ENCODE results near the gene TSC1. TPM values are rescaled to one million over a fixed set of nuclear protein-coding genes. Genes with fewer than 3 reads are reported as not detected.
A peak's percentile ranks its signal among the peaks of the same experiment; 100 is the strongest.

The TSC1 gene
- total RNA-seq, 2 experiments from 2014 or later, result 50.0 to 51.9 TPM

DNA sequence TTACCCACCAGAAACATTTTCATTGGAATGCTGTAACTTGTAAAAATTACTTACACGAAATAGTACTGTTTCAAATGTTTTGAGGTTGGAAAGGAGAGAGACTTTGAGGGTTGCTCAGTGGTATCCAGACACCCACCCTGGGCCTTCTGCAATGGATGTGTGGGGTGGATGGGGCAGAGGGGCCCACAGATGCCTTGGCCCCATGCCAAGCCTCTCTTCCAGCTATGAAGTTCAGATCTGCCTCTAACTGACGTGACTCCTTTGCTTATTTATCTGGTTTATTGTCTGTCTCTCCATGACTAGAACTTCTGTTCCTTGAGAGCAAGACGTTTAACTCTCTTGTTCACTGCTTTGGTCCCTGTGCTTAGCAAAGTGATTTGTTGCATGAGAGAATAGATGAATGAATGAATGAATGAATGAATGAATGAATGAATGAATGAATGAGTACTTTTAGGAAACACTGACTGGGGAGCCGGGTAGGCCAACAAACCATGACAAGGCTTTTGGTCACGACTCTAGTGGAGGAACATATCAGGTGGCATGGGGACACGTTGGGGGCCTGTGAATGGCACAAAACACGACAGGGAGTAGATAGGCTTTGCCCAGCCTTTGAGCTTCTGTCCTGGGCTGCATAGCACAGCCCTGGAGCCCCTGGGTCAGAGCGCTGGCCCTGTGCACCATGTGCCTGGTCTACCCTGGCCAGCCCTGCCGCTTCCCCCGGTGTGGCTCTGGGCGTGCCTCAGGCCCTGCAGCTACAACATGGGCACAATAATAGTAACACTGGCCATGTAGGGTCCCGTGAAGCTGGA lies 98.1 kb downstream of the TSC1 start:
- TF ChIP-seq, protein P1, sequence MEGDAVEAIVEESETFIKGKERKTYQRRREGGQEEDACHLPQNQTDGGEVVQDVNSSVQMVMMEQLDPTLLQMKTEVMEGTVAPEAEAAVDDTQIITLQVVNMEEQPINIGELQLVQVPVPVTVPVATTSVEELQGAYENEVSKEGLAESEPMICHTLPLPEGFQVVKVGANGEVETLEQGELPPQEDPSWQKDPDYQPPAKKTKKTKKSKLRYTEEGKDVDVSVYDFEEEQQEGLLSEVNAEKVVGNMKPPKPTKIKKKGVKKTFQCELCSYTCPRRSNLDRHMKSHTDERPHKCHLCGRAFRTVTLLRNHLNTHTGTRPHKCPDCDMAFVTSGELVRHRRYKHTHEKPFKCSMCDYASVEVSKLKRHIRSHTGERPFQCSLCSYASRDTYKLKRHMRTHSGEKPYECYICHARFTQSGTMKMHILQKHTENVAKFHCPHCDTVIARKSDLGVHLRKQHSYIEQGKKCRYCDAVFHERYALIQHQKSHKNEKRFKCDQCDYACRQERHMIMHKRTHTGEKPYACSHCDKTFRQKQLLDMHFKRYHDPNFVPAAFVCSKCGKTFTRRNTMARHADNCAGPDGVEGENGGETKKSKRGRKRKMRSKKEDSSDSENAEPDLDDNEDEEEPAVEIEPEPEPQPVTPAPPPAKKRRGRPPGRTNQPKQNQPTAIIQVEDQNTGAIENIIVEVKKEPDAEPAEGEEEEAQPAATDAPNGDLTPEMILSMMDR (IDR thresholded peaks at IDR 0.05), result no peak
- DNase-seq, result no peak
- no peaks in the 10 kb centered on the region for H3K9me3 ChIP-seq (ENCODE audit: control insufficient read depth in 1 of 2, insufficient read depth in 1 of 2, low read length in 2 of 2)
- intact Hi-C loops (cut with DNase I, micrococcal nuclease), result loop anchor here (10.0 kb wide), 2 partner anchors 58 to 128 kb away; partner anchors contain the start of gene GFI1B (in 1 of the 2)
- no peaks in the 10 kb centered on the region for H3K36me3 ChIP-seq (ENCODE audit: insufficient read depth, low read length)
- peaks cover 21% of the 10 kb centered on the region for H3K4me1 Mint-ChIP-seq (ENCODE audit: low read depth)
- no peaks in the 10 kb centered on the region for H3K36me3 Mint-ChIP-seq (ENCODE audit: low read depth)
- no peaks in the 10 kb centered on the region for H3K9me3 Mint-ChIP-seq
- no peak overlapping the region for H3K4me3 ChIP-seq (ENCODE audit: low read length)
- no peak overlapping the region for H3K4me3 Mint-ChIP-seq
- H3K4me1 ChIP-seq (ENCODE audit: insufficient read depth, low read length), result peaks cover 15% of the 10 kb centered on the region
- POLR2A ChIA-PET, result interaction anchor here (0.6 kb wide), 1 partner anchor 712 kb away, joined by 3 read pairs; no protein-coding TSS in a partner anchor
- H3K27ac Mint-ChIP-seq, result no peak overlapping the region
- CTCF ChIA-PET, result no interaction called here
- ATAC-seq (ENCODE audit: poor library complexity), result no peak
- no peak overlapping the region for H3K27ac ChIP-seq (ENCODE audit: low read depth in 1 of 2, low read length in 2 of 2)
- H3K27me3 ChIP-seq (ENCODE audit: control insufficient read depth in 1 of 2, insufficient read depth in 2 of 2, low read length in 2 of 2), result no peaks in the 10 kb centered on the region
- H3K27me3 Mint-ChIP-seq, result no peaks in the 10 kb centered on the region

DNA sequence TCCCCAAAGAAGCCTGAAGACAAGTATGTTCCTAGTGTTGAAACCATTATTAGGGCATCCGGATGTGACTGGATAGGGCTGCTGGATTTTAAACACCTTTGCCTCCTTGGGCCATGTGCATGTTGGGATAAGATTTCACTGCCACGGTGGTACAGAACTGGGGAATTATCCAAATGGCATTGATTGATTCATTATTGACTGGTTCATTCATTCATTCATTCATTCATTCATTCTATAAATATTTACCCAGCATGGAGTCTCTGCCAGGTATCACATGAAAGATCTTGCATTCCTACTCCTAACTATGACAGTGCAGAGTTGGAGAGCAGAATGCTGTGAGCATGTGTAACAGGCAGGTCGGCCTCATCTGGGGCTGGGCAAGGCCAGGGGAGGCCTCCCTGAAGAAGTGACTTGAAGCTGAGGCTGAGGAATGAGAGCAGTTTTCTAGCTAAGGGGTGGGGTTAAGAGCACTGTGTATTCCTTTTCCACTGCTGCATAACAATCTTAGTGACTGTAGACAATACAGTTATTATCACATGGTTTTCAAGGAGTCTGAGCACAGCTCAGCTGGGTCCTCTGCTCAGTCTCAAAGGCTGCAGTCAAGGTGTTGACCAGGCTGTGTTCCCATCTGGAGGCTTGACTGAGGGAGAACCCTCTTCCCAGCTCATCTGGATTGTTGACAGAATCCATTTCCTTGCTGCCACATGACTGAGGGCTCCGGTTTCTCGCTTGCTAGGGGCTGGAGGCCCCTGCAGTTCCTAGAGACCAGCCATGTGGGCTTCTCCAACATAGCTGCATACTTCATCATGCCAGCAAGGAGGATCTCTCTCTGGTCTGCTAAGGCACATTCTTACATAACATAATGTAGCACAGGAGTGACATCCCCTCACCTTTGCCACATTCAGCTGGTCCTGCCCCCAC lies 102.0 kb downstream of the TSC1 start:
- POLR2A ChIA-PET, result no interaction called here
- no peaks in the 10 kb centered on the region for H3K4me1 Mint-ChIP-seq (ENCODE audit: low read depth)

More for the DNA sequence above, 102.0 kb downstream of the TSC1 start:
- no peak overlapping the region for H3K4me3 Mint-ChIP-seq
- CTCF ChIA-PET, result no interaction called here
- no peaks in the 10 kb centered on the region for H3K36me3 Mint-ChIP-seq (ENCODE audit: low read depth)
- DNase-seq, result no peak
- H3K27ac ChIP-seq (ENCODE audit: low read depth in 1 of 2, low read length in 2 of 2), result no peak overlapping the region
- H3K27me3 ChIP-seq (ENCODE audit: control insufficient read depth in 1 of 2, insufficient read depth in 2 of 2, low read length in 2 of 2), result no peaks in the 10 kb centered on the region
- no peak for ATAC-seq (ENCODE audit: poor library complexity)
- no peaks in the 10 kb centered on the region for H3K9me3 ChIP-seq (ENCODE audit: control insufficient read depth in 1 of 2, insufficient read depth in 1 of 2, low read length in 2 of 2)
- no peak overlapping the region for H3K4me3 ChIP-seq (ENCODE audit: low read length)
- no peaks in the 10 kb centered on the region for H3K9me3 Mint-ChIP-seq
- no peaks in the 10 kb centered on the region for H3K4me1 ChIP-seq (ENCODE audit: insufficient read depth, low read length)
- H3K27ac Mint-ChIP-seq, result no peak overlapping the region
- no peaks in the 10 kb centered on the region for H3K27me3 Mint-ChIP-seq
- no peaks in the 10 kb centered on the region for H3K36me3 ChIP-seq (ENCODE audit: insufficient read depth, low read length)
- TF ChIP-seq, protein P1 (IDR thresholded peaks at IDR 0.05), result no peak
- intact Hi-C loops (cut with DNase I, micrococcal nuclease), result loop anchor here (10.0 kb wide), 2 partner anchors 62 to 132 kb away; partner anchors contain the start of gene GFI1B (in 1 of the 2)

Small RNA genes within 50 kb of the gene (microRNA-seq; reads per million reads assigned to microRNA genes)
- gene MIR548AW (ENCODE audit: borderline microRNAs expressed, borderline replicate concordance), result 3.9 reads per million, percentile 20 among the genes with 10 or more reads in this experiment

Other genes starting within 250 kb of the TSC1 start
- not detected for gene AK8, start 66.3 kb downstream of the TSC1 start, total RNA-seq
- gene SPACA9, start 65.7 kb downstream of the TSC1 start, total RNA-seq, result under 1 TPM; 0.52 to 0.92 TPM
- under 1 TPM in 1 of 2 experiments, not detected in 1; 0.58 TPM for gene GFI1B, start 34.1 kb upstream of the TSC1 start, total RNA-seq
- 10 to 100 TPM; 49.0 to 52.4 TPM for gene GTF3C5, start 86.4 kb upstream of the TSC1 start, total RNA-seq
- under 1 TPM; 0.16 to 0.39 TPM for gene CEL, start 117.4 kb upstream of the TSC1 start, total RNA-seq
- 100 to 1,000 TPM; 166 to 168 TPM for gene RALGDS, start 176.6 kb upstream of the TSC1 start, total RNA-seq
- gene GBGT1, start 219.3 kb upstream of the TSC1 start, total RNA-seq, result 1 to 10 TPM; 1.3 to 1.8 TPM

Data from CD4-positive, alpha-beta T cell (primary cell).